ENCODE results near the gene OSTN.
A peak's percentile ranks its signal among the peaks of the same experiment; 100 is the strongest.
"Not testable (repeated sequence)": the region's sequence is repeated elsewhere in the genome, so short reads cannot be mapped to it uniquely, and the experiment has no call there.

The OSTN gene

DNA sequence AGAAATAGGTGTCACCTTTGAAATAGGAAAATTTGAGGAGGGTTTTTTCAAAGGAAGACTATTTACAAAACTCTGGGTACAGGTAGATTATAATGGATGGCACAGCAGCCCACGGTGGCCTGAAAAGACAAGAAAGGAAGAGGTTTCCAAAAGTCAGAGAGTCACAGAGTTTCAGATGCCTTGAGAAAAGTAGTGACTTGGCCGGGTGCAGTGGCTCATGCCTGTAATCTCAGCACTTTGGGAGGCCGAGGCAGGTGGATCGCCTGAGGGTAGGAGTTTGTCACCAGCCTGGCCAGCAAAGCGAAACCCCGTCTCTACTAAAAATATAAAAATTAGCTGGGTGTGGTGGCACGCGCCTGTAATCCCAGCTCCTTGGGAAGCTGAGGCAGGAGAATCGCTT is 35.2 kb downstream of the OSTN start:
- FAIRE-seq (no peak), DNase-seq (ENCODE audit: low spot score) (no peak)

- FAIRE-seq (no peak), DNase-seq (ENCODE audit: low spot score) (no peak)
These were observed 36.6 kb downstream of the OSTN start for GRCh38 chr3:191235331-191236314.

DNA sequence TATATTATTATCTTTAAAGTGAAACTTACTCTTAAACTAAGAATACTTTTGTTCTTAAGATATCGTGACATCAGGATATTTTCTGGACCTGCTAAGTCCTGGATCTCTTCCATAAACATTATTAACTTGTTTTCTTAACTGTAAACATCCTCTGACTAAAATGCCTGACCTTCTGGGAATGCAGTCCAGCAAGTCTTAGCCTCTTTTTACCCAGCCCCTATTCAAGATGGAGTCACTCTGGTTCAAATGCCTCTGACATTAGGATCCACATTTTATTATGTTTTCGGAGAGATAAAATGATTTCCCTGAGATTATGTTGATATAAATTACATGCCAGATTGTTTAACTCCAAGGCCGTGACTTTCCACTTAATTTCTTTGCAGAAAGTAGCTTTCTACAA is 37.6 kb downstream of the OSTN start:
- DNase-seq (ENCODE audit: low spot score) (no peak), FAIRE-seq (no peak)

GRCh38 chr3:191237047-191237882 is 38.2 kb downstream of the OSTN start:
- FAIRE-seq, result no peak
- no peak for DNase-seq (ENCODE audit: low spot score)

GRCh38 chr3:191238321-191238817 is 39.3 kb downstream of the OSTN start:
- no peak for FAIRE-seq
- DNase-seq (ENCODE audit: low spot score), result no peak

DNA sequence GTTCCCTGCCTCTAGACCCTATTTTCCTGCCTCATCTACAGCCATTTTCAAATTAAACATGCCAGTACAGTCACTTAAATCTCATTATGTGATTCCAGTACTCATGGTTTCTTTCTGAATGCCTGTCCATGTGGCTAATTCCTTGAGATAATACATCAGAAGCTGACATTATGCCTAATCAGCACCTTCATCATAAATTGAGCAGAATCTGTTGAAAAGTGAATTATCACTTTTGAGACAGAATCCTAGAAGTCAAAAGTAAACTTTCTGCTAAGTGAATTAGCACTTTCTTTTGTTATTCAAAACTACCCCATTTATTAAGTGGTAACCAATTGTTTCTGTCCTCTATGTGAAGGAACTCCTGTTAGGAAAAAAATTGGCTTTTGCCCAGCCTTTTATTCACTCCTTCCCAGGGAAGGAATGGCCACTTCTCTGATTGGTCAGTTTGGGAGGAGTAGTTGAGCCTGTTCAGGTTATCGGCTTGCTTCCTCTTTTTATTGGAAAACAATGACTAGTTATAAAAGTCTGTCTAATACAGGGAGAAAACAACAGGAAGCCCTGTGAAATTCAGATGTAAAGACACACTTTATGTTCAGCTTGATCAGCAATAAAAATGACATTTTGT is 40.5 kb downstream of the OSTN start:
- FAIRE-seq (no peak), DNase-seq (ENCODE audit: low spot score) (no peak)

GRCh38 chr3:191240486-191240885 is 41.4 kb downstream of the OSTN start:
- FAIRE-seq, result no peak

GRCh38 chr3:191244242-191244867 is 45.3 kb downstream of the OSTN start:
- peak; percentile 28 for DNase-seq (ENCODE audit: low spot score)
- peak; percentile 91 for FAIRE-seq

More at GRCh38 chr3:191240486-191240885, 41.4 kb downstream of the OSTN start:
- no peak for DNase-seq (ENCODE audit: low spot score)

DNA sequence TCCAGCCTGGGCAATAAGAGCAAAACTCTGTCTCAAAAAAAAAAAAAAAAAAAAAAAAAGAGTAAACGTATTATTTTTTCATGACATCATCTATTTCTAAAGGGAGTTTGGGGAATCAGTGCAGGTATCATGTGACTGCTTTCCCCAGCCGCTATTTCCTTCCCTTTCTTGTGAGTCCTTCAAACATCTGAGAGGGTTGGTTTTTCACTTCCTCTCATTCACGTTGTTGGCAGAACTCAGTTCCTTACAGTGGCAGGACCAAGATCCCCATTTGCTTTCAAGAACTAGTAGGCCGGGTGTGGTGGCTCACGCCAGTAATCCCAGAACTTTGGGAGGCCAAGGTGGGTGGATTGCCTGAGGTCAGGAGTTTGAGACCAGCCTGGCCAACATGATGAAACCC is 47.0 kb downstream of the OSTN start:
- DNase-seq (ENCODE audit: low spot score); FAIRE-seq: not testable (repeated sequence)

- peak; percentile 96 for FAIRE-seq
These were observed 47.6 kb downstream of the OSTN start for GRCh38 chr3:191246630-191247029.

GRCh38 chr3:191253089-191253799 is 54.2 kb downstream of the OSTN start:
- FAIRE-seq, result no peak
- no peak for DNase-seq (ENCODE audit: low spot score)

More at GRCh38 chr3:191246630-191247029, 47.6 kb downstream of the OSTN start:
- DNase-seq (ENCODE audit: low spot score), result peak; percentile 86

GRCh38 chr3:191254098-191254873 is 55.2 kb downstream of the OSTN start:
- no peak for DNase-seq (ENCODE audit: low spot score)
- no peak for FAIRE-seq

DNA sequence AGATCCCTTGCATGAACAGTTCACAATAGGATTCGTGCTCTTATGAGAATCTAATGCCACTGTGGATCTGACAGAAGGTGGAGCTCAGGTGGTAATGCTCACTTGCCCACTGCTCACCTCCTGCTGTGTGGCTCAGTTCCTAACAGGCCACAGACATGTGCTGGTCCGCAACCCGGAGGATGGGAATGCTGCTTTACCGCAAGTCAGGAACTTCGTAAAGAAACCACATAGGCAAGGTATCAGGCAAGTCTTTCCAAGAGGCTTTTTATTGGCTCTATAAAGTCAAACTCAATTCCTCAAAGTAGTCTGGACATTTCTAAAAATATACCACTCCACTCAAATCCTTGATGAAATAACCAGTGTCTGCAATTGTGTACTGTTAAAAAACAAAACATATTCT is 56.1 kb downstream of the OSTN start:
- no peak for FAIRE-seq
- no peak for DNase-seq (ENCODE audit: low spot score)

GRCh38 chr3:191256405-191256804 is 57.4 kb downstream of the OSTN start:
- DNase-seq (ENCODE audit: low spot score) (no peak), FAIRE-seq (no peak)

- FAIRE-seq, result no peak
These were observed 58.2 kb downstream of the OSTN start for GRCh38 chr3:191257286-191257685.

GRCh38 chr3:191259486-191259885 is 60.4 kb downstream of the OSTN start:
- FAIRE-seq, result no peak
- DNase-seq (ENCODE audit: low spot score), result no peak

More at GRCh38 chr3:191257286-191257685, 58.2 kb downstream of the OSTN start:
- no peak for DNase-seq (ENCODE audit: low spot score)

- DNase-seq (ENCODE audit: low spot score) (no peak), FAIRE-seq (no peak)
These were observed 61.6 kb downstream of the OSTN start for GRCh38 chr3:191260431-191261303.

DNA sequence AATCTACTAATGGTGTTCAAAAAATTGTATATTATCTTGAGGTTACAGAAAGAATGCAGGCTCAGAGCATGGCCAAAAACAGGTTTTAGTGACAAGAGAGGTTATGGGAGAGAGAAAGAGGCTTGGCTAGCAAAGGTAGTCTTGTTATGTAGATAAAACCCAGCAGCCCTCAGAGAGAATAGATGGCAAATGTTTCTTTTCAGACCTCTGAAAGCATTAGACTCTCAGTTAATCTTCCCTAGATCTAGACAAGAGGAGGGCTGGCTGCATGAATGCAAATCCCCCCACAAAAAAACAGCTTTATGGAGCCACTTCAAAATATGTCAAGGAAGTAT is 62.2 kb downstream of the OSTN start:
- FAIRE-seq, result no peak

DNA sequence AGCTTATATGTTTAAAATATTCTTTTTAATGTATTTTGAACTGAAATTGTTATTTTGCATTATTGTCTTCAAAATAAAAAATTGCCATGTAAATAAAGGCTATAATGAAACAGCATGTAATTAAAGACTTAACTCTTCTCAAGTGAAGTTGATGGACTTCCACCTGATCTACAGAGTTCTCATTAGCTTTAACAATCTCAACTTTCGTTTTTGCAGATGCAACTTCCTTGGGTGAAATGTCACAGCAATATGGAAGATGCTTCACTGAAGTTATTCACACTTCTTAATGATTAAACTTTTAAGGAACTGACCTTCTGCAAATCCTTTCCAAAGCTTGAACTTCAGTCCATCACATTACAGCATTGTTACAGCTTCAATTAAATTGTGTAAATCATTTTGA is 63.6 kb downstream of the OSTN start:
- DNase-seq (ENCODE audit: low spot score) (no peak), FAIRE-seq (no peak)

More for the DNA sequence above, 62.2 kb downstream of the OSTN start:
- DNase-seq (ENCODE audit: low spot score), result no peak
